Right lobe of liver (tissue), 4 donors: Measurements from ENCODE around the gene MARK4.

ENCODE experiments used
- CTCF ChIP-seq, 4 donors: fragments of 200-600 bp in 3 of 4; fragments of 450-650 bp in 1 of 4; IDR thresholded peaks; one replicate each; pipeline versions ENCODE4 v1.5.1 to v1.8.0; 2016 to 2022; ENCODE audit warnings: antibody characterized with exemption in 4 of 4, mild to moderate bottlenecking in 2 of 4
- POLR2A ChIP-seq: fragments of 450-650 bp; IDR thresholded peaks from one replicate; pipeline ENCODE4 v1.6.1; 2017; ENCODE audit warnings: antibody characterized with exemption, mild to moderate bottlenecking
- donor health status: DM: no; HTN: no; CAD: no.
- donor health status: DM: no; HTN: no; CAD: no.
- donor health status: DM: no; HTN: yes; CAD: no.

GRCh38 chr19:45217193-45217956 is 33.7 kb upstream of the MARK4 start:
- TF ChIP-seq POLR2A, result no peak
- TF ChIP-seq CTCF (IDR thresholded peaks at IDR 0.05), result no peak
